ENCODE data around the gene KCMF1. TPM values are rescaled to one million over a fixed set of nuclear protein-coding genes. Genes with fewer than 3 reads are reported as not detected.

KCMF1 gene
- polyA plus RNA-seq, 2 of the 4 experiments (the other 2 are of a cell fraction) = 77.8 to 221 TPM

DNA sequence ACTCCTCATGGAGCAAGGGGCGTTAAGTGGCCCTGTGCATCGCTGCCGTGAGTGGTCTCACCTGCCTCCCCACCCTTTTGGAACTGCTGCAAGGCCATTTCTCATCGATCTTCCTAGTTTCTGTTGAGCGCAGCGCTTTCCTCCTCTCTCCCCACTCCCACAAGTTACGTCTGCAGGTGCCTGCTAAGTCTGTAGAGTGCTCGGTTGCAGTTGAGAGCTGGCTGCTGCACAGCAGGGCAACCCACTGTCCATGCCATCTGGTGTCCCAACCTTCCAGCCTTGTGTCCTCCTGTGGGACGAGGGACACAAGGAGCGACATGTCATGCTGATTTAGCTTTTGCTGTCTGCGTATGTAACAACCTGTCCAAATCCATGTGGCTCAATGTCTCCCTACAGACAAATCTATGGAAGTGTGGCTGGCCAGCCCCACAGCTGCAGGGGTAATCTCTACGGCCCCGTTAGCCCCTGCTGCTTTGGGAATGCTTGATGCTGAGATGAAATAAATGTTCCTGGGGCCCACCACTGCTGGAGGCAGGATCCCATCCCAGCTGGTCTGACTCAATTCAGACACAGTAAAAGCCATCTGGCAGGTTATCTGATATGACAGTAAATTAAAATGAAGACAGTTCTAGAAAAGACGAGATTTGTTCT, 94.1 kb downstream of the KCMF1 start:
- FAIRE-seq = no peak
- H3K9me3 ChIP-seq = no peaks in the 10 kb centered on the region
- TF ChIP-seq TP53 (CRISPR knock-in tag; IDR thresholded peaks at IDR 0.05) (no peak), EP300 (IDR thresholded peaks at IDR 0.05) (no peak), NFE2L2 (conservative IDR thresholded peaks at IDR 0.05; ENCODE audit: low read length) (no peak), HDAC2 (IDR thresholded peaks at IDR 0.05) (no peak), BHLHE40 (IDR thresholded peaks at IDR 0.05; ENCODE audit: low read depth, low read length) (no peak), HOXA7 (CRISPR knock-in tag; IDR thresholded peaks at IDR 0.05) (no peak), PHF8 (IDR thresholded peaks at IDR 0.05; ENCODE audit: borderline replicate concordance, low read depth) (no peak), ZNF302 (CRISPR knock-in tag; IDR thresholded peaks at IDR 0.05) (no peak), HOXB5 (CRISPR knock-in tag; IDR thresholded peaks at IDR 0.05) (no peak)
- TF ChIP-seq, protein P1, sequence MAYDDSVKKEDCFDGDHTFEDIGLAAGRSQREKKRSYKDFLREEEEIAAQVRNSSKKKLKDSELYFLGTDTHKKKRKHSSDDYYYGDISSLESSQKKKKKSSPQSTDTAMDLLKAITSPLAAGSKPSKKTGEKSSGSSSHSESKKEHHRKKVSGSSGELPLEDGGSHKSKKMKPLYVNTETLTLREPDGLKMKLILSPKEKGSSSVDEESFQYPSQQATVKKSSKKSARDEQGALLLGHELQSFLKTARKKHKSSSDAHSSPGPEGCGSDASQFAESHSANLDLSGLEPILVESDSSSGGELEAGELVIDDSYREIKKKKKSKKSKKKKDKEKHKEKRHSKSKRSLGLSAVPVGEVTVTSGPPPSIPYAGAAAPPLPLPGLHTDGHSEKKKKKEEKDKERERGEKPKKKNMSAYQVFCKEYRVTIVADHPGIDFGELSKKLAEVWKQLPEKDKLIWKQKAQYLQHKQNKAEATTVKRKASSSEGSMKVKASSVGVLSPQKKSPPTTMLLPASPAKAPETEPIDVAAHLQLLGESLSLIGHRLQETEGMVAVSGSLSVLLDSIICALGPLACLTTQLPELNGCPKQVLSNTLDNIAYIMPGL (CRISPR knock-in tag; IDR thresholded peaks at IDR 0.05; ENCODE audit: borderline replicate concordance) = no peak
- 65% methylated on average over 14 of the region's 14 CpGs for WGBS (ENCODE audit: missing lambda C conversion rate)
- no peak for DNase-seq (ENCODE audit: low read depth in 1 of 2, low spot score in 1 of 2)
- no peaks in the 10 kb centered on the region for H3K4me1 ChIP-seq
- H3K27ac ChIP-seq = no peak overlapping the region
- ChIA-PET CTCF (interaction anchor here (0.6 to 18.0 kb wide), 14 partner anchors 12 to 236 kb away, joined by 3 to 376 read pairs (median 26); partner anchors contain the start of gene TCF7L1), POLR2A (interaction anchor here (0.7 kb wide), 1 partner anchor 20 kb away, joined by 5 read pairs; no protein-coding TSS in a partner anchor)
- no peak overlapping the region for H3K4me3 ChIP-seq
- H3K4me2 ChIP-seq = no peak overlapping the region
- ATAC-seq = no peak

DNA sequence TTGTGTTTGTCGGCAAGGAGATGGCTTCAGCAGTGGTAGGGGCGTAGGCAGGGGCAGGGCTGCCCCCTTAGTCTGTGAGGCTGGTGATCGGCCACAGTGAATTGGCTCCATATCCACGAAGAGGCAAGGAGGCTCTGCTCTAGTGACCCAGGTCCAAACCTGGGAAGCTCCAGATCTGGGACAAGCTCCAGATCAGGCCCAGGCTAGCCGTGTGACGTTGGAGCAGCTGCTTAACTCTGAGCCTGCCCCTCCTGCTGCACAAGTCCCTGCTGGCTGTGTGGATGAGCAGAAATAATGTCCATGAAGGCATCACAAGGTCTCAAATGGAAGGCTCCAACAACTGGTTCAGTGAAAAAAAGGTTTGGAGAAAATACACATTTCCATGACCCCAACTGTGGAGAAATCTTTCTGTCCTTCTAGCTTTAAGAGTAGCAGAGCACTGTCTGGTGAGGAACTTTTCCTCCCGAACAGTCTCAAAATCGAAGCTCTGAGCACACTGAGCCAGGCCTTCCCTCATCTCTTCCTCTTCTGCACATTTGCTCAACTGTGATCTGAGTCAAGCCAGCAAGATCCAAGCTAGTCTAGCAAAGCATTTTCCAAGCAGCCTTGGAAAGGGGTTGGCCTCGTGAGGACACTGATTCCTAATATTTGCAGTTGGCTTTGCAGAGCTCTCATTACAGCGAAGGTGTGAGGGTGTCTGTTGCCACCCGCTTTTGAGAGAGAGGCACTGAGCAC, 95.2 kb downstream of the KCMF1 start:
- FAIRE-seq = no peak

DNA sequence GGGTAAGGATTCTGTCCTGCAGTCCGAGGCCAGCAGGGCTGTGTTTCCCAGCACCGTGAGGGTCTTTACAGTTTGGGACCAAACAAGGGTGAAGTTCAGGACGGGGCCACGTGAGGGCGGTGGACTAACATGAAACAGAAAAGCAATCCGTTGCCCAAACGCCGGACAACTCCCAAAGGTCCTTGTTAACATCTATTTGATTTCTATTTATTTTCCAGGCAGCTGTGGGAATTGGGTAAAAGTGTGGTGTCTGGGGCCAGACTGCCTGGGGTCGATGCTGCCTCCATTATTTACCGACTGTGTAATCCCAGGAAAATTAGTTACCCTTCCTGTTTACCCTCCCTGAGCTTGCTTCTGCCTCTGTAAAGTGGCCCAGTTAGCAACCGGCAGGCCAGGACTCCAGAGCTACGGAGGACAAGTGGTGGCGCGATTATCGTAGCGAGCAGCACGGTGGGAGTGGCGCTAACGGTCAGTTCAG, 96.0 kb downstream of the KCMF1 start:
- 13% methylated on average over 19 of the region's 19 CpGs for WGBS (ENCODE audit: missing lambda C conversion rate)
- TF ChIP-seq SMC3 (IDR thresholded peaks at IDR 0.05) = peak; percentile 98
- peak; percentile 94 for TF ChIP-seq RAD21 (conservative IDR thresholded peaks at IDR 0.05 in 1 of 2, IDR thresholded peaks at IDR 0.05 in 1 of 2)
- TF ChIP-seq CHD4 (IDR thresholded peaks at IDR 0.05; ENCODE audit: borderline replicate concordance) = no peak
- peak in 1 of 2 experiments; percentile 34; a peak in 1 of 5 replicates for TF ChIP-seq JUN (IDR thresholded peaks at IDR 0.05)
- TF ChIP-seq, protein P2, sequence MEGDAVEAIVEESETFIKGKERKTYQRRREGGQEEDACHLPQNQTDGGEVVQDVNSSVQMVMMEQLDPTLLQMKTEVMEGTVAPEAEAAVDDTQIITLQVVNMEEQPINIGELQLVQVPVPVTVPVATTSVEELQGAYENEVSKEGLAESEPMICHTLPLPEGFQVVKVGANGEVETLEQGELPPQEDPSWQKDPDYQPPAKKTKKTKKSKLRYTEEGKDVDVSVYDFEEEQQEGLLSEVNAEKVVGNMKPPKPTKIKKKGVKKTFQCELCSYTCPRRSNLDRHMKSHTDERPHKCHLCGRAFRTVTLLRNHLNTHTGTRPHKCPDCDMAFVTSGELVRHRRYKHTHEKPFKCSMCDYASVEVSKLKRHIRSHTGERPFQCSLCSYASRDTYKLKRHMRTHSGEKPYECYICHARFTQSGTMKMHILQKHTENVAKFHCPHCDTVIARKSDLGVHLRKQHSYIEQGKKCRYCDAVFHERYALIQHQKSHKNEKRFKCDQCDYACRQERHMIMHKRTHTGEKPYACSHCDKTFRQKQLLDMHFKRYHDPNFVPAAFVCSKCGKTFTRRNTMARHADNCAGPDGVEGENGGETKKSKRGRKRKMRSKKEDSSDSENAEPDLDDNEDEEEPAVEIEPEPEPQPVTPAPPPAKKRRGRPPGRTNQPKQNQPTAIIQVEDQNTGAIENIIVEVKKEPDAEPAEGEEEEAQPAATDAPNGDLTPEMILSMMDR (IDR thresholded peaks at IDR 0.05) = peak; percentile 97
- POLR2A ChIA-PET = interaction anchor here (0.7 to 0.9 kb wide), 3 partner anchors 10 to 221 kb away, joined by 3 to 4 read pairs (median 3); partner anchors contain the start of gene TCF7L1
- ATAC-seq = peak; percentile 88 to 93
- Histone ChIP-seq H3K4me1 (no peaks in the 10 kb centered on the region), H3K9me3 (no peaks in the 10 kb centered on the region), H3K4me3 (peak overlapping the region; percentile 21; the same call in 2 of the 3 replicates), H3K27ac (peak overlapping the region; percentile 45 to 68; a peak in 4 of 6 replicates), H3K4me2 (peak overlapping the region; percentile 65)
- no peak for FAIRE-seq
- DNase-seq (ENCODE audit: low read depth in 1 of 2, low spot score in 1 of 2) = peak; percentile 77 to 87
- CTCF ChIA-PET = interaction anchor here (0.5 to 18.0 kb wide), 85 partner anchors 8 to 605 kb away, joined by 3 to 376 read pairs (median 5); partner anchors contain the start of gene TCF7L1

More for the DNA sequence above, 95.2 kb downstream of the KCMF1 start:
- CTCF ChIA-PET = interaction anchor here (0.5 to 18.0 kb wide), 75 partner anchors 7 to 605 kb away, joined by 3 to 376 read pairs (median 5); partner anchors contain the start of gene TCF7L1
- peak overlapping the region; percentile 65; the same call in 2 of the 3 replicates for H3K4me2 ChIP-seq
- H3K4me3 ChIP-seq = no peak overlapping the region
- no peaks in the 10 kb centered on the region for H3K9me3 ChIP-seq
- ATAC-seq = peak in 1 of 2 experiments; percentile 25; a peak in 2 of 6 replicates
- DNase-seq (ENCODE audit: low read depth in 1 of 2, low spot score in 1 of 2) = no peak
- no peaks in the 10 kb centered on the region for H3K4me1 ChIP-seq
- TF ChIP-seq, protein P1 (CRISPR knock-in tag; IDR thresholded peaks at IDR 0.05; ENCODE audit: borderline replicate concordance) = no peak
- no peak for TF ChIP-seq MYC (IDR thresholded peaks at IDR 0.05; ENCODE audit: borderline replicate concordance, low read length)
- no peak for TF ChIP-seq POLR2A (IDR thresholded peaks at IDR 0.05; ENCODE audit: low read length)
- TF ChIP-seq NR3C1 (IDR thresholded peaks at IDR 0.05) = no peak
- TF ChIP-seq RNF2 (IDR thresholded peaks at IDR 0.05; ENCODE audit: borderline replicate concordance, low read depth) = no peak
- TF ChIP-seq, protein P3, sequence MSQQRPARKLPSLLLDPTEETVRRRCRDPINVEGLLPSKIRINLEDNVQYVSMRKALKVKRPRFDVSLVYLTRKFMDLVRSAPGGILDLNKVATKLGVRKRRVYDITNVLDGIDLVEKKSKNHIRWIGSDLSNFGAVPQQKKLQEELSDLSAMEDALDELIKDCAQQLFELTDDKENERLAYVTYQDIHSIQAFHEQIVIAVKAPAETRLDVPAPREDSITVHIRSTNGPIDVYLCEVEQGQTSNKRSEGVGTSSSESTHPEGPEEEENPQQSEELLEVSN (IDR thresholded peaks at IDR 0.05; ENCODE audit: borderline replicate concordance, low read depth) = no peak
- WGBS (ENCODE audit: missing lambda C conversion rate) = 58% methylated on average over 11 of the region's 11 CpGs
- no peak overlapping the region for H3K27ac ChIP-seq
- POLR2A ChIA-PET = no interaction called here
